HepG2 (cell line): ENCODE data around the gene SLC13A5. TPM values are rescaled to one million over a fixed set of nuclear protein-coding genes. Genes with fewer than 3 reads are reported as not detected.
A peak's percentile ranks its signal among the peaks of the same experiment; 100 is the strongest.

ENCODE experiments used
- ADNP ChIP-seq: sonication (generic); formaldehyde crosslinking; IDR thresholded peaks from 2 replicates; pipeline ENCODE4 v1.4.0; 2020; ENCODE audit warnings: missing genetic modification reagents
- CHD2 ChIP-seq: IDR thresholded peaks from 2 replicates; pipeline ENCODE4 v1.6.1; 2011; ENCODE audit warnings: low read depth, low read length, improper control_type of control experiment
- DMAP1 ChIP-seq: IDR thresholded peaks from 2 replicates; pipeline ENCODE4 v1.6.1; 2016
- ELF1 ChIP-seq: sonication (generic); formaldehyde crosslinking; IDR thresholded peaks from 2 replicates; pipeline ENCODE4 v1.4.0; 2020; ENCODE audit warnings: missing genetic modification reagents
- GATA4 ChIP-seq: sonication (generic); IDR thresholded peaks from 2 replicates; pipeline ENCODE4 v1.6.1; 2016; ENCODE audit warnings: antibody characterized with exemption, low read depth, borderline replicate concordance
- HMGXB4 ChIP-seq, 2 experiments: sonication (generic) in 1 of 2; formaldehyde crosslinking in 1 of 2; IDR thresholded peaks; 2 replicates each; pipeline versions ENCODE4 v1.4.0 to v1.6.1; 2018 to 2020; ENCODE audit warnings: missing genetic modification reagents in 2 of 2, borderline replicate concordance in 1 of 2, low read depth in 1 of 2, mild to moderate bottlenecking in 1 of 2, missing biosample characterization in 1 of 2
- HNF4G ChIP-seq, 2 experiments: sonication (generic) in 1 of 2; formaldehyde crosslinking in 1 of 2; IDR thresholded peaks; 2 replicates each; pipeline versions ENCODE4 v1.4.0 to v1.6.1; 2011 to 2020; ENCODE audit warnings: borderline replicate concordance in 2 of 2, low read depth in 2 of 2, mild to moderate bottlenecking in 2 of 2, low read length in 1 of 2, missing genetic modification reagents in 1 of 2, moderate library complexity in 1 of 2
- KAT7 ChIP-seq: IDR thresholded peaks from 2 replicates; pipeline ENCODE4 v1.6.1; 2018; ENCODE audit warnings: borderline replicate concordance, missing compliant biosample characterization
- KDM1A ChIP-seq: IDR thresholded peaks from 2 replicates; pipeline ENCODE4 v1.6.1; 2016; ENCODE audit warnings: missing compliant biosample characterization
- MBD4 ChIP-seq: IDR thresholded peaks from 2 replicates; pipeline ENCODE4 v1.6.1; 2012; ENCODE audit warnings: low read length, inconsistent platforms, borderline replicate concordance
- PITX1 ChIP-seq: sonication (generic); formaldehyde crosslinking; IDR thresholded peaks from 2 replicates; pipeline ENCODE4 v1.5.1; 2020; ENCODE audit warnings: mild to moderate bottlenecking, missing genetic modification reagents
- RERE ChIP-seq: IDR thresholded peaks from 2 replicates; pipeline ENCODE4 v1.6.1; 2016; ENCODE audit warnings: low read depth, missing genetic modification reagents, missing compliant biosample characterization
- RFX1 ChIP-seq: fragments of 450-650 bp; IDR thresholded peaks from 2 replicates; pipeline ENCODE4 v1.6.1; 2017
- TAF1 ChIP-seq: sonication (generic); formaldehyde crosslinking; IDR thresholded peaks from 2 replicates; pipeline ENCODE4 v1.4.0; 2020; ENCODE audit warnings: missing genetic modification reagents
- TFDP2 ChIP-seq: sonication (generic); formaldehyde crosslinking; IDR thresholded peaks from 2 replicates; pipeline ENCODE4 v1.4.0; 2020; ENCODE audit warnings: missing genetic modification reagents
- TSC22D2 ChIP-seq: sonication (generic); formaldehyde crosslinking; IDR thresholded peaks from 2 replicates; pipeline ENCODE4 v1.5.1; 2020; ENCODE audit warnings: missing genetic modification reagents, mild to moderate bottlenecking, borderline replicate concordance
- ZBTB7B ChIP-seq: sonication (generic); formaldehyde crosslinking; IDR thresholded peaks from 2 replicates; pipeline ENCODE4 v1.4.0; 2020; ENCODE audit warnings: missing genetic modification reagents
- ZKSCAN8 ChIP-seq: IDR thresholded peaks from 2 replicates; pipeline ENCODE4 v1.6.1; 2016; ENCODE audit warnings: borderline replicate concordance, missing genetic modification reagents, missing compliant biosample characterization
- ZMYM4 ChIP-seq: sonication (generic); formaldehyde crosslinking; IDR thresholded peaks from 2 replicates; pipeline ENCODE4 v1.8.1; 2023; ENCODE audit warnings: mild to moderate bottlenecking, missing genetic modification reagents
- ZNF138 ChIP-seq: sonication (generic); formaldehyde crosslinking; IDR thresholded peaks from 2 replicates; pipeline ENCODE4 v1.5.0; 2020; ENCODE audit warnings: mild to moderate bottlenecking, low read depth, missing genetic modification reagents
- ZNF17 ChIP-seq: sonication (generic); formaldehyde crosslinking; IDR thresholded peaks from 2 replicates; pipeline ENCODE4 v1.5.0; 2020; ENCODE audit warnings: mild to moderate bottlenecking, missing genetic modification reagents
- ZNF577 ChIP-seq: sonication (generic); formaldehyde crosslinking; IDR thresholded peaks from 2 replicates; pipeline ENCODE4 v1.4.0; 2020; ENCODE audit warnings: mild to moderate bottlenecking, low read depth, missing genetic modification reagents, borderline replicate concordance
- ZNF580 ChIP-seq: IDR thresholded peaks from 2 replicates; pipeline ENCODE4 v1.6.1; 2016; ENCODE audit warnings: low read depth, borderline replicate concordance
- polyA plus RNA-seq, 8 experiments: library from polyadenylated mRNA; depleted of rRNA in 3 of 8; stranded (reverse) in 7 of 8; unstranded in 1 of 8; fragments of >200 nt; fragmentation: Illumina TruSeq in 4 of 8; extraction: Trizol in 4 of 8; gene quantifications; 2 replicates each; pipeline versions ENCODE4 v1.2.1 to v1.2.3, GENCODE V29; 2011 to 2016; ENCODE audit warnings: low read depth in 4 of 8, missing spikeins in 1 of 8, mixed read lengths in 1 of 8; ENCODE audit not compliant: insufficient read depth in 1 of 8
- total RNA-seq, 5 experiments: library from RNA; depleted of rRNA; stranded (reverse); fragments of >200 nt; fragmentation: Illumina TruSeq; extraction: Trizol; gene quantifications; 2 replicates each; pipeline ENCODE4 v1.2.3, GENCODE V29; 2016; ENCODE audit warnings: low read depth in 1 of 5

SLC13A5 gene
- total and polyA plus RNA-seq, 2 of the 13 experiments (the other 11 are each of a cell fraction or from before 2014, with no cell fraction given), result 42.8 to 310 TPM

- TF ChIP-seq MBD4, result peak; percentile 75; the same call in 1 of the 2 replicates
- TF ChIP-seq HNF4G (IDR thresholded peaks at IDR 0.05; ENCODE audit: borderline replicate concordance, low read depth, low read length), result peak; percentile 60
- TF ChIP-seq HNF4G (CRISPR knock-in tag; IDR thresholded peaks at IDR 0.05; ENCODE audit: borderline replicate concordance, low read depth), result no peak; the same call in 1 of the 2 replicates
- TF ChIP-seq TSC22D2, result no peak
- no peak for TF ChIP-seq HMGXB4 (CRISPR knock-in tag; IDR thresholded peaks at IDR 0.05; ENCODE audit: borderline replicate concordance in 1 of 2, low read depth in 1 of 2)
- peak; percentile 79; the same call in 1 of the 2 replicates for TF ChIP-seq RERE (CRISPR knock-in tag)
- no peak for TF ChIP-seq RFX1
- TF ChIP-seq KAT7 (CRISPR knock-in tag), result no peak
- no peak for TF ChIP-seq ZNF17 (CRISPR knock-in tag)
- no peak for TF ChIP-seq ELF1 (CRISPR knock-in tag)
- peak; percentile 87 for TF ChIP-seq PITX1 (CRISPR knock-in tag)
- TF ChIP-seq ZNF577 (CRISPR knock-in tag), result no peak
- no peak for TF ChIP-seq ADNP (CRISPR knock-in tag)
- TF ChIP-seq TFDP2, result no peak
- TF ChIP-seq ZMYM4 (CRISPR knock-in tag), result peak; percentile 50; the same call in 1 of the 2 replicates
- no peak for TF ChIP-seq KDM1A (CRISPR knock-in tag)
- TF ChIP-seq DMAP1 (CRISPR knock-in tag), result no peak
- TF ChIP-seq TAF1 (CRISPR knock-in tag), result no peak
- 0 out of 2 replicates have a peak, but pooled peaks have one; percentile 32 for TF ChIP-seq GATA4
- TF ChIP-seq ZBTB7B (CRISPR knock-in tag), result no peak
- TF ChIP-seq CHD2, result no peak
- TF ChIP-seq ZNF580 (CRISPR knock-in tag), result no peak
- TF ChIP-seq ZNF138, result no peak
- TF ChIP-seq ZKSCAN8, result no peak
These were observed 30.0 kb downstream of the SLC13A5 start (continued) for GRCh38 chr17:6683081-6683684.
